Myocyte (in vitro differentiated cells): ENCODE data around the gene HYLS1. TPM values are rescaled to one million over a fixed set of nuclear protein-coding genes. Genes with fewer than 3 reads are reported as not detected.
"Not testable (repeated sequence)": the region's sequence is repeated elsewhere in the genome, so short reads cannot be mapped to it uniquely, and the experiment has no call there.

ENCODE experiments used
- DNase-seq: peaks from one replicate; pipeline ENCODE4 v3.0.0-alpha.2; 2012; ENCODE audit warnings: low read depth
- polyA plus RNA-seq: library from polyadenylated mRNA; unstranded; fragments of >200 nt; gene quantifications from one replicate; pipeline ENCODE4 v1.2.1, GENCODE V29; 2012; ENCODE audit warnings: missing spikeins
- total RNA-seq: library from RNA; depleted of rRNA; stranded (reverse); fragments of >200 nt; gene quantifications from 2 replicates; pipeline ENCODE4 v1.2.3, GENCODE V29; 2014

The HYLS1 gene, protein sequence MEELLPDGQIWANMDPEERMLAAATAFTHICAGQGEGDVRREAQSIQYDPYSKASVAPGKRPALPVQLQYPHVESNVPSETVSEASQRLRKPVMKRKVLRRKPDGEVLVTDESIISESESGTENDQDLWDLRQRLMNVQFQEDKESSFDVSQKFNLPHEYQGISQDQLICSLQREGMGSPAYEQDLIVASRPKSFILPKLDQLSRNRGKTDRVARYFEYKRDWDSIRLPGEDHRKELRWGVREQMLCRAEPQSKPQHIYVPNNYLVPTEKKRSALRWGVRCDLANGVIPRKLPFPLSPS
- 6.2 and 6.3 TPM in 2 replicates for total RNA-seq
- polyA plus RNA-seq = 1.8 TPM

DNA sequence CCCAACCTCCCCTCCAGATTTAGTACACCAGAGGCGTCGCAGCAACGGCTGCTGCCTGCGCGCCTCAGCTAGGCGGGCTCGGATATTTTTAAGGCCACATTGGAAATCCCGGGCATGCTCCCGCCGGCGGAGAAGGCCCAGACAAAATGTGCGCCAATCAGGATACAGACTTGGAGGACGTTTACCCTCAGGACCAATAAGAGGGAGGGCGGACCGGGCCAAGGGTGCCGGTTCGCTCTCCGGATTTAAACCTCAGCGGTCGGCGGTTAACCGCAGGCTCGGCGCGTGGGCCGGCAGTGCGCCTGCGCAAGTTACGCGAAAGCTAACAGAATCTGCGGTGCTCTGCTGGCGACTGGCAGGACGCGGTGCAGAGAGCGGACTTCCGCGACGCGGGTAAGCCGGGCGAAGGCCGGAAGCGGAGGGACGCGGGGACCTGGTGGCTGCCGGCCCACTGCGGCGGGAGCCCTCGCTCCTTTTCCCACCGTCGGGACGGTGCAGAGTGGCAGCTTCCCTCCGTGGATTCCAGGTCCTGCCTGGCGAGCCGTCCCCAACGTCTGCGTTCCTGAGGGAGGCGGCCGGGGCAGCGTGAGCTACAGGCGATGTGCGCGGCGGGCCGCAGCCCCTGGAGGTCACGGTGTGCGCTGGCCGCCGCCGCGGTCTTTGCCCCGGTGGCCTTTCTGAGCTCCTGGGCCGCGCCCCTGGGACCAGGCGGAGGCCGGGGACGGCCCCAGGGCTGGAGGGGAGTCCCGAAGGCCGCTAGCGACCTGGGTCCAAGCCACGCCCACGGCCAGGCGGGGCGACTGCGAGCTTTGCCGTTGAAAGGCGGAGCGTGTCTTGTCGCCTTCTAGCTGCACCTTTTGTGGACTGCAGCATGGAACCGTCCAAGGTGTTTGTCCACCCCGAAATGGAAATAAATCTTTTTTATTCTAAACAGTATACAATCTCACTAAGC, at the start of gene HYLS1:
Gene HYLS1 (plus strand): TSS at position 296 of the 952 bp plus-strand sequence. CDS start 11,701 bp downstream, outside the sequence.
- peak; percentile 98 for DNase-seq

DNA sequence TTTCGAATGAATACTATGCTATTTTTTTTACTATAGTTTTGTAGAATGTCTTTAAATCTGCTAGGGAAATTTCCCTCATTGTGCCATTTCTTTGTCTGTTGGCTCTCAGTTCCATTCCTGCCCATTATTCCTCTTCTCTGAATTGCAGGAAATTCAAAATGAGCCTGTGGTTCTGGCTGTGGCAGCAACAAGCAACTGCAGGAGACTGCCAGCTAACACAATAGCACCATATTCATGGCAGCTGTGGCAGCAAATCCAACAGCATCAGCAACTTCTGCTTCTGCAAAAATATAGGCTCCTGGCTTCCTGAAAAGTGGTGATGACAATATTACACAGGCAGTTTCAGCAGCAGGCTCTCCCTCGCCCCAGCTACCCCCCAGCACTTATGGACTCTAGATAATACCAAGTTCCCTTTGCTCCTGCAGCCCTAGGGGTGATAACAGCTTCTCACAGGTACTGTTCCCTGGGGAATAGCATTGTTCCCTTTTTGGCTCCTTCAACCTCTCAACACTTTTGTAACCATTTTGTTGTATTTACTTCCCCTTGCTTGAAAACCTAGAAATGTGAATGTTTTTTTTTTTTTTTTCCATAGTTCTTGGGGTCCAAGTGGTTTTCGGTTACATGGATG, 45.0 kb upstream of the HYLS1 start:
- DNase-seq = no peak

DNA sequence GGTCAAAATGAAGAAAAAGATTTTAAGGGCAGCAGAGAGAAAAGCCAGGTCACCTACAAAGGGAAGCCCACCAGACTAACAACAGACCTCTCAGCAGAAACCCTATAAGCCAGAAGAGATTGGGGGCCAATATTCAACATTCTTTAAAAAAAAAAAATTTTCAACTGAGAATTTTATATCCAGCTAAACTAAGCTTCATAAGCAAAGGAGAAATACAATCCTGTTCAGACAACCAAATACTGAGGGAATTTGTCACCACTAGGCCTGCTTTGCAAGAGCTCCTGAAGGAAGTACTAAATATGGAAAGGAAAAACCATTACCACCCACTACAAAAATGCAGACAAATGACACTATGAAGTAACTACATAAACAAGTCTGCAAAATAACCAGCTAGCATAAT, 41.3 kb upstream of the HYLS1 start:
- DNase-seq = no peak

DNA sequence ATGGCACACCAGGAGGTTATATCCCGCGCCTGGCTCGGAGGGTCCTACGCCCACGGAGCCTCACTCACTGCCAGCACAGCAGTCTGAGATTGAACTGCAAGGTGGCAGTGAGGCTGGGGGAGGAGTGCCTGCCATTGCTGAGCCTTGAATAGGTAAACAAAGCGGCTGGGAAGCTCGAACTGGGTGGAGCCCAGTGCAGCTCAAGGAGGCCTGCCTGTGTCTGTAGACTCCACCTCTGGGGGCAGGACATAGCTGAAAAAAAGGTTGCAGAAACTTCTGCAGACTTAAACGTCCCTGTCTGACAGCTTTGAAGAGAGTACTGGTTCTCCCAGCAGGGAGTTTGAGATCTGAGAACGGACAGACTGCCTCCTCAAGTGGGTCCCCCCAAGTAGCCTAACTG, 29.8 kb upstream of the HYLS1 start:
- DNase-seq = not testable (repeated sequence)

DNA sequence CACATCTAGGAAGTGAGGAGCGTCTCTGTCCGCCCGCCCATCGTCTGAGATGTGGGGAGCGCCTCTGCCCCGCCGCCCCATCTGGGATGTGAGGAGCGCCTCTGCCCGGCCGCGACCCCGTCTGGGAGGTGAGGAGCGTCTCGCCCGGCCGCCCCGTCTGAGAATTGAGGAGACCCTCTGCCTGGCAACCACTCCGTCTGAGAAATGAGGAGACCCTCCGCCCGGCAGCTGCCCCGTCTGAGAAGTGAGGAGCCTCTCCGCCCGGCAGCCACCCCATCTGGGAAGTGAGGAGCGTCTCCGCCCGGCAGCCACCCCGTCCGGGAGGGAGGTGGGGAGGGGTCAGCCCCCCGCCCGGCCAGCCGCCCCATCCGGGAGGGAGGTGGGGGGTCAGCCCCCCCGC, 24.7 kb upstream of the HYLS1 start:
- DNase-seq = not testable (repeated sequence)

DNA sequence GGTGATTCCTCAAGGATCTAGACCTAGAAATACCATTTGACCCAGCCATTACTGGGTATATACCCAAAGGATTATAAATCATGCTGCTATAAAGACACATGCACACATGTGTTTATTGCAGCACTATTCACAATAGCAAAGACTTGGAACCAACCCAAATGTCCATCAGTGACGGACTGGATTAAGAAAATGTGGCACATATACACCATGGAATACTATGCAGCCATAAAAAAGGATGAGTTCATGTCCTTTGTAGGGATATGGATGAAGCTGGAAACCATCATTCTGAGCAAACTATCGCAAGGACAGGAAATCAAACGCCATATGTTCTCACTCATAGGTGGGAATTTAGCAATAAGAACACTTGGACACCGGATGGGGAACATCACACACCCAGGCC, 22.1 kb upstream of the HYLS1 start:
- DNase-seq = not testable (repeated sequence)

DNA sequence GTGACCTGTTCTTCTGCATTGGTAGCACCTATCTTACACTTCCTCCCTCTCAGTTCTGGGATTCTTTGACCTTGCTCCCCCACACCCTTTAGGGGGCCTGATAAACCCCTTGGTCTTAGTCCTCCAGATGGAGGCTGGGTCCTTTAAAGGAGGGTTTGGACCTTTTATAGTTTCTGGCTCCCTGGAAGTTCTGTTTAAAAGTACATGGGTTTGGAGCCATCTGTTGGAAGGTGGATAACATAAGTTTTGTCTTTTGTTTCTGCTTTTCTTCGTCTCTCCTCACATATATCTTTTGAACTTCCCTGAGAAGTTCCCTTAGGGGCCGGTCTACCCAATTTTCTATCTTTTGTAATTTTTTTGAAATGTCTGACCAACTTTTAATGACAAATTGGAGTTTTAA, 17.9 kb upstream of the HYLS1 start:
- no peak for DNase-seq

DNA sequence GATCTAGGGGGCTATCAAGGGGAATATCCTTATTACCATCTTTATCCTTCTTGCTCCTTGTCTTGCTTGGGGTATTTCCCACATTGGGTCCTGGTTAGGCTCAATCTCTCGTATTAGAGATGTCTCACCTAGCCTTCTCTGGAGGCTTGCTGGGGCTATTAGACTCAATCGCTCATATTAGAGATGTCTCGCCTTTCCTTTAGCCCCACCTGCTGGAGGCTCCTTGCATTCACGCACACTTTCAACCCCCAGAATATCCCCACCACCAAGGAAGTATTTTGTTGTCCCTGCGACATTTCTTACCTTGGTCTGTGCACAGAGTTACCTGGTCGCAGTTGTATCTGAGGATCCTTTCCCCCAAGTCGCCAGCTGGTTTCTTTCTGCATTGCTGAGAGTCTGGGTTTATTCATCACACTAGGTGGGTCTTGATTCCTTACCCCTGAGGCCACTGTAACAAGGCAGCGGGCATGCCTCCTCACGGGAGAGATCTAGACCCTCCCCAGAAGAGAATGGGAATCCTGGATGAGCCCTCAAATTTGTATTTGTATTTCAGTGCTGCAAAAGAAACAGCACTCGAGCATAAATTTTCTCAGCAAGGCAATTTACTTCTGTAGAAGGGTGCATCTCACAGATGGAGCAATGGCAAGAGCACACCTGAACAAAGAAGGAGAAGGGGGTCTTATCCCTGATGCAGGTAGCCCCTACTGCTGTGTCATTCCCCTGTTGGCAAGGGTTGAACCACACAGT, 15.9 kb upstream of the HYLS1 start:
- peak; percentile 28 for DNase-seq

DNA sequence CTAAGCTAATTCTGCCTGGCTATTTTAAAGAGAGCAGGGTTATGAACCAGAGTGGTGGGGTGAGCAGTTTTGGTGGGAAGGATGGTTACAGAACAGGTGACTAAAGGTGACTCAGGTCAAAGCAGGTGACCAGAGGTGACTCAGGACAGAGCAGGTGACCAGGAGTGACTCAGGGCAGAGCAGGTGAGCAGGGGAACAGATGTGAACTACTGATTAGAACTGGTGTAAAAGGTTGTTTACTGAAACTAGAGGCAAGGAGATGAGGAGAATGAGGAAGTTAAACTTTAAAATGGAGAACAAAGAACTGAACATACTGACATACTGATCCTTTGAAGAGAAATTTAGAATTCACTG, 15.4 kb upstream of the HYLS1 start:
- no peak for DNase-seq

DNA sequence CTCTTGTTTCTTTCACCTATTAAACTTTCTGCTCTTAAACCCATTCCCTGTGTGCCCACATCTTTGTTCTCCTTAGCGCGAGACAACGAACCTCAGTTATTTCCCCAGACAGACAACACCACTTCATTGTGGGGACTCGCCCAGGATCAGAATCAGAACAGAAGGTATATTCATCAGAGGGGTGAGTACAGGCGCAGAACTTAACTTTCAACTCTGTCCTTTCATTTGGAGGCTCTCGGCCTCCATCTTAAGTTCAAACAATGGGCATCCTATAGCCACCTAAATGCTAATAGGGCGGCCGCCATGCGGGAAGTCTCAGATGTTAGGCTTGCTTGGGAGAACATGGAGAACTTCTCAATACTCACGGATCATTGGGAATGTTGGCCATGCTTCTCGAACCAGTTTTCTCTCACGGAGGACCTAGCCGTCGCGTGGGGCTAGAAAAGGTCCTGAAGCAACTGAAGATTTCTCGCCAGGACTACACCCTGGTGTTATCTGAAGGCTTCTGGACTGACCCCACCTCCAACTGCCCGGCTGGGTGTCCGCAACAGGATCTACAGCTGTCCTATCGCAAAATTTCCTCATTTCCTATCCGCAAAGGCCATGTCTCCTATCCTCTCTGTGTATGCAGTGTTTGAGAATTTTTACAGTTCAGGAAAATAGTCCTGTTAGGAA, 13.4 kb upstream of the HYLS1 start:
- DNase-seq = no peak

DNA sequence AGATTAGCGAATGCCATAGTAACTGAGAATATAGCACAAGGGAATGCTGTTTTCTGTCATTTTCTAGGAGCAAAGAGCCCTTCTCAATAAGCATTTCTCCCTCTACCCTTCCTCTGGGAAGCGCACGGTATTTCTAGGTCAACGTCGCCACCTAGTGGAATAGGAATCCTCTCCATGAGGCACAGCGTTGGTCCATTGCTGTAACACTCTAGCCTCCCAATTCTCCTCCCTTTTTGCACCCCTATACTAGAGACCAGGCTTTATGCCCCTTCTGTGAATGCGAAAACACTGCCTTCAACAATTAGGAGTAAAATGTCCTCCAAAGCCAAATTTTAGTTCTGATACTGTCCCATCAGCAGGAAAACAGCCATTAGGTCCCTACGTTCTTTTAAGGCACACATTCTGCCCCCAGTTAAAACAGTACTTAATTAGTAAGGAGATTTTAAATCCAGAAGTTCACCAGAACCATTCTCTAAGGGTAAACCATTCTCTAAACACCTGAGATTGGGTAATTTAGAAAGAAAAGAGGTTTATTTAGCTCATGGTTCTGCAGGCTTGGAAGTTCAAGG, 12.8 kb upstream of the HYLS1 start:
- DNase-seq = peak; percentile 83

DNA sequence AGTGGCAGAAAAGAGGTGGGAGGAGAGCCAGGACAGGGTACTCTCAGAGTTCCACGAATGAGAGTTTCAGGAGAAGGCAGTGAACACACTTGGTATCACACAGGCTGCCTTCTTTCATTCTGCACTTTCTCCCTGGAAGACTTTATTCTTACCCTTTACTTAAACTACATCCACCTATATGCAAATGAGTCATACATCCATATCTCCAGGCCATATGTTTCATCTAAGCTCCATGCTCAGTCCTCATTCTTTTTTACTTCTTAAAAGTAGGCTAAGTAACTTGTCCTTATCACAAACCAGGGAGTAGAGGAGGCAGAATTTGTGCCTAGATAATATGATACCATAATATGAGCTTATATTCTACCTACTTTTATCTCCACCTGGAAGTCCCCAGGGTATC, 6.2 kb upstream of the HYLS1 start:
- no peak for DNase-seq

DNA sequence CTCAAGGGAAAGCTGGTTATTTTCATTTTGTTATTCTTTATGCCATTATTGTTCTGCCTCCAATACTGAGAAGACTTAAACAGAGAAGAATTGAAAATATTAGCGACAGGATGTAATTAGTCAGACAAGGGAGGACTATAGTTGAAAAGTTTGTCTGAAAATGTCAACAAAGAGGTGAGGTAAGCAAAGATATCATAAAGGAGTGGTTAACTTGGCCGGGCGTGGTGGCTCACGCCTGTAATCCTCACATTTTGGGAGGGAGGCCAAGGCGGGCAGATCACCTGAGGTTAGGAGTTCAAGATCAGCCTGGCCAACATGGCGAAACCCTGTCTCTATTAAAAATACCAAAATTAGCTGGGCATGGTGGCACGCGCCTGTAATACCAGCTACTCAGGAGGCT, 4.1 kb upstream of the HYLS1 start:
- DNase-seq = no peak

DNA sequence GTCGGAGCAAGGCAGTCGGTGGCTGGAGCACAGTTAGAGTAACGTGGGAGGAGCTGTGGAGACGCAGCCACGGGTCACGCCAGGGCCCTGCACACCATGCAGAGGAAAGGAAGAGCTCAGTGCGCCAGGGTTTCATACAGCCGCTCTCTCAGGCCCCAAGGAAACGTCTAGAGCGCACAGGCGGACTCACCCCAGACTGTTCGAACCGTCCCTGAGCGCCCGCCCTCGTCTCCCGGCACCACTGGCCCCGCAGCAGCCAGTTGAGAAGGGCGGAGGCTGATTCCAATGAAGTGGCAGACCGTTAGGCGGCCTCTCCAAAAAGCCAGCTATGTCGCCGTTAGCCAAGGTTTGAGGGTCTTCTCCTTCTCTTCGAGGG, 483 bp upstream of the HYLS1 start:
- no peak for DNase-seq

DNA sequence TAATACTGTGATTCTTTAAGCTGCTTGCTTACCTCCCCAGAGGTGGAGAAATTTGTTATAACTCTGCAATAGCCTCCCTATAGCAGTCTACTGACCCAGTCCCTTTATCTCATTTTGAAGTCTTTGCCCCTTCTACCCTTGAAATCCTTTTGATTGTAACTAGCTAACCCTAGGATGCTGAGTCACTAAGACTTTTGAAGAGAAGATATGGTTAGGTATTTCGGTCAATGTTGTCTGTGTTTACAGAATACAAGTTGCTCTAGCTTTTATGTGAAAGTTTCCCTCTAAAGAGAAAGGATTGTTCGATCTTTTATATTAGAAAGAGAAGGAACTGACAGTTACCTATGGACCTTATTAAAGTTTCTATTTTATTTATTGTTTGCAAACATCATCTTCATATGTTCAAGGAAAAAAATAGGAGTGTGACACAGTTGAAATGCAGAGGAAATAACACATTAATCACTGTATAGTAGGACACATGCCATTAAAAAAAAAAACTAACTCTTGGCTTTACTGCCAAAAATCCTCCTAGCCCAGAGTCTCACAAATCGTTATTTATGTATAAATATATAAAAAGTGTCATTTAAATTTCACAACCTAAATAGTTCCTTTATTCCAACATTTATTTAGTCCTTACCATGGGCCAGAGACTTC, 3.1 kb downstream of the HYLS1 start:
- no peak for DNase-seq

DNA sequence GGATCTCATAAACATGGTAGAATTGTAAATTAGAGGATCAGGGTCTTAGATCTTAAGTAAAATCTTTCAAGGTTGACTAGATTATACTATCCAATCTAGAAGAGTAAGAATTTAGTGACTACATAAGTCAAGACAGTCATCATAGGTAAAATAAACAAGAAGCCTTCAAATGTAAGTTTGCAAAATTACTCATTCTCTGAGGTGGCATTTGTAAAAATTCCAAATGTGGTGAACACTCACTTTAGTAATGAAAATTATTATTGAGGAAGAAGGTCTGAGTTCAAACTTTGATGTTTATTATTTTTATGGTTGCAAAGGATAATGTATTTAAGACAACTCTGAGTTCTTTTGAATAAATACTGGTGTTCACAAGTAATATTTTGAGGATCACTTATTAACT, 4.6 kb downstream of the HYLS1 start:
- no peak for DNase-seq

DNA sequence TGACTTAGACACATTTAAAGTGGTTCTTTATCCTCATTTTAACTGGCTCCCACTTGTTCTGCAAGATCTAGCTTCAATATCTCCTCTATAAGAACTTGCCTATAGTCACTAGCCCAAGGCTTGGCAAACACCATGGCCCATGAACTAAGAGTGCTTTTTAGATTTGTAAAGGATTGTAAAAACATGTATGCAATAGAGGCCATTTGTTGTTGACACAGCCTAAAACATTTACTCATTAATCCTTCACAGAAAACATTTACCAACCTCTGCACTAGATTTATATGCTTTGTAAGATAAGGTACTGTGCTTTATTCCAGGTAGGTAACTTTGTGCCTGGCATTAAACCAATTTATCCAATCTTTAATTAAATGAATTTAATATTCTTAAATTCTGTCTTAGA, 5.5 kb downstream of the HYLS1 start:
- DNase-seq = no peak

DNA sequence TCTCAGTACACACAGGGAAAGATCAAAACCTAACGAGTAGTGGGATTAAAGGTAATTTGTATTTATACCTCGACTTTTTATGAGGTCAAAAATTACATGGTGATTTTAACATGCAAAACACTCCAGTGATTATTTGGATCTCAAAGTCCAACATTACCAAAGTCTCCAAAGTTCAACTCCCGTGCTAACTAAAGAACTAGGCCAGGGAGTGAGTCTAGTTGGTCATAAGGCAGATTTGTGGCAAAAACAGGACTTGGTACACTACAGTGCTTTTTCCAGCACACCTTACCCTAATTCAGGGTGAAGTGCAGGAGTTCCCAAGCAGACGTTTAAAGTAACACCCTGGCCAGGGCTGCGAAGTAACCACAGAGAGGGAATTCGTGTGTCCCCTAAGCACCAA, 14.4 kb downstream of the HYLS1 start:
- no peak for DNase-seq

DNA sequence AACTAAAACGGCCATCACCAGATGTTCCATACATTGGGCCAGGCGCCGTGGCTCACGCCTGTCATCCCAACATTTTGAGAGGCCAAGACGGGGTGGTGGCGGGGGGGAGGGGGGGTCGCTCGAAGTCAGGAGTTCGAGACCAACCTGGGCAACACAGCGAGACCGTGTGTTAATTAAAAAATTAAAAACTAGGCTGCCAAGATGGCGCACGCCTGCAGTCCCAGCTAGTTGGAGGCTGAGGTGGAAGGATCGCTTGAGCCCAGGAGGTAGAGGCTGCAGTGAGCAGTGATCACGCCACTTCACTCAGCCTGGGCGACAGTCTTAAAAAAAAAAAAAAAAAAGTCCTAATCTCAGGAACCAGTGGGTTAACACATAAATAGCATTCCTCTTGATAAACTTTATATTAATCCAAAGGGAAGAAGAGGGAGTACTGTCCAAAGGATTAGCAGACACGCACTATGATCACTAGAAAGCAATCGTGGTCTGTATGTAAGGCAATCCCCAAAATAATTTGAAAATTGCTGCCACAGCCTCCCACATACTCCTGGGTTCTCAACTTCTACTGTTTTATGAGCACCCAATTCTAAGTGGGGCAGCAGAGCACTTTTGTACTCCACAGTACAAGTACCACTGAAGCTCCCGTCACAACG, 14.9 kb downstream of the HYLS1 start:
- no peak for DNase-seq
